ENCODE measurements around the gene CLIC3. TPM values are rescaled to one million over a fixed set of nuclear protein-coding genes. Genes with fewer than 3 reads are reported as not detected.

Gene CLIC3
- total and polyA plus RNA-seq, 2 donors (not counting 1 experiment from before 2014, with no cell fraction given) = 1.1 to 1.9 TPM

DNA sequence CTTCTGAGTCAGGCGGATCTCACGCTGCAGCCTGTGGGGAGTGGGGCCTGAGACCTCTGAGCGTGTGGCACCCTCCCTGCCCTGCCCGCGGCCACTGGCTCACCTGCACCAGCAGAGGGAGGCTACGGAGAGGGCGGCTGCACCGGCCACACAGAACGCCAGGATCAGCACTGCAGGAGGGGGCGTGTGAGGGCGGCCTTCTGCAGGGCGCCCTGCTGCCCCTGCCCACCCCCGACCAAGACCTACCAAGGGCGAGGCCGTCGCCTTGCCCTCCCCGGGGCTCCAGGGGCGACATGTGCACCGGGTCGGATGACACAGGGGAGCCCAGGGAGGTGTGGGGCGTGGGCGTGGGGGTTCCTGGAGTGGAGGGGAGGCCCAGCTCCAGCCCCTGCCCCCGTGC lies 44.2 kb upstream of the CLIC3 start:
- H3K4me3 Mint-ChIP-seq = no peak overlapping the region
- ATAC-seq (ENCODE audit: low read depth) (no peak), DNase-seq (no peak)
- no peak overlapping the region for H3K4me3 ChIP-seq (ENCODE audit: control extremely low read depth in 1 of 5, extremely low read depth in 1 of 5, insufficient read depth in 1 of 5, low read depth in 2 of 5, low read length in 4 of 5)
- H3K36me3 ChIP-seq (replicated peaks in 1 of 2; ENCODE audit: control extremely low read depth in 1 of 2, control insufficient read depth in 1 of 2, extremely low read depth in 1 of 2, insufficient read depth in 2 of 2, low read length in 1 of 2) = no peaks in the 10 kb centered on the region
- ChIA-PET POLR2A (no interaction called here), CTCF (no interaction called here)
- no peak overlapping the region for H3K27ac Mint-ChIP-seq
- H3K79me2 ChIP-seq (ENCODE audit: control insufficient read depth, insufficient read depth, low read length) = no peaks in the 10 kb centered on the region
- no peak overlapping the region for H2AFZ ChIP-seq (ENCODE audit: insufficient read depth, low read depth, low read length, poor library complexity, severe bottlenecking)
- H3K27me3 ChIP-seq (replicated peaks in 1 of 4; ENCODE audit: control extremely low read depth in 1 of 4, control insufficient read depth in 3 of 4, insufficient read depth in 4 of 4, low read length in 3 of 4) = peaks cover 0 to 40% (median 20%) of the 10 kb centered on the region in 4 experiments
- TF ChIP-seq EZH2 (IDR thresholded peaks at IDR 0.05; ENCODE audit: borderline replicate concordance, insufficient read depth, low read depth, low read length, poor library complexity, severe bottlenecking) = no peak
- TF ChIP-seq, protein P1, sequence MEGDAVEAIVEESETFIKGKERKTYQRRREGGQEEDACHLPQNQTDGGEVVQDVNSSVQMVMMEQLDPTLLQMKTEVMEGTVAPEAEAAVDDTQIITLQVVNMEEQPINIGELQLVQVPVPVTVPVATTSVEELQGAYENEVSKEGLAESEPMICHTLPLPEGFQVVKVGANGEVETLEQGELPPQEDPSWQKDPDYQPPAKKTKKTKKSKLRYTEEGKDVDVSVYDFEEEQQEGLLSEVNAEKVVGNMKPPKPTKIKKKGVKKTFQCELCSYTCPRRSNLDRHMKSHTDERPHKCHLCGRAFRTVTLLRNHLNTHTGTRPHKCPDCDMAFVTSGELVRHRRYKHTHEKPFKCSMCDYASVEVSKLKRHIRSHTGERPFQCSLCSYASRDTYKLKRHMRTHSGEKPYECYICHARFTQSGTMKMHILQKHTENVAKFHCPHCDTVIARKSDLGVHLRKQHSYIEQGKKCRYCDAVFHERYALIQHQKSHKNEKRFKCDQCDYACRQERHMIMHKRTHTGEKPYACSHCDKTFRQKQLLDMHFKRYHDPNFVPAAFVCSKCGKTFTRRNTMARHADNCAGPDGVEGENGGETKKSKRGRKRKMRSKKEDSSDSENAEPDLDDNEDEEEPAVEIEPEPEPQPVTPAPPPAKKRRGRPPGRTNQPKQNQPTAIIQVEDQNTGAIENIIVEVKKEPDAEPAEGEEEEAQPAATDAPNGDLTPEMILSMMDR (IDR thresholded peaks at IDR 0.05) = no peak
- H3K9me3 ChIP-seq (ENCODE audit: control extremely low read depth in 1 of 3, control insufficient read depth in 2 of 3, insufficient read depth in 1 of 3, low read length in 2 of 3) = peaks cover 0 to 21% (median 0%) of the 10 kb centered on the region in 3 donors
- no peaks in the 10 kb centered on the region for H4K20me1 ChIP-seq (ENCODE audit: control insufficient read depth, insufficient read depth, low read length, poor library complexity, severe bottlenecking)
- intact Hi-C loops (cut with micrococcal nuclease) = no loop called here
- no peaks in the 10 kb centered on the region for H3K9me3 Mint-ChIP-seq (ENCODE audit: insufficient read depth)
- 92% methylated on average over 23 of the region's 23 CpGs for WGBS (ENCODE audit: insufficient coverage)
- H3K27ac ChIP-seq (ENCODE audit: low read length in 2 of 2) = no peak overlapping the region
- H3K4me1 ChIP-seq (ENCODE audit: control insufficient read depth in 2 of 2, insufficient read depth in 2 of 2, low read length in 2 of 2) = peaks cover 14 to 22% of the 10 kb centered on the region in 2 donors
- peaks cover 6% of the 10 kb centered on the region for H3K4me1 Mint-ChIP-seq
- H3K9ac ChIP-seq (ENCODE audit: low read length) = no peak overlapping the region
- H3K27me3 Mint-ChIP-seq = peaks cover 9% of the 10 kb centered on the region
- no peak overlapping the region for H3K4me2 ChIP-seq (replicated peaks; ENCODE audit: low read depth, low read length, poor library complexity, severe bottlenecking)

DNA sequence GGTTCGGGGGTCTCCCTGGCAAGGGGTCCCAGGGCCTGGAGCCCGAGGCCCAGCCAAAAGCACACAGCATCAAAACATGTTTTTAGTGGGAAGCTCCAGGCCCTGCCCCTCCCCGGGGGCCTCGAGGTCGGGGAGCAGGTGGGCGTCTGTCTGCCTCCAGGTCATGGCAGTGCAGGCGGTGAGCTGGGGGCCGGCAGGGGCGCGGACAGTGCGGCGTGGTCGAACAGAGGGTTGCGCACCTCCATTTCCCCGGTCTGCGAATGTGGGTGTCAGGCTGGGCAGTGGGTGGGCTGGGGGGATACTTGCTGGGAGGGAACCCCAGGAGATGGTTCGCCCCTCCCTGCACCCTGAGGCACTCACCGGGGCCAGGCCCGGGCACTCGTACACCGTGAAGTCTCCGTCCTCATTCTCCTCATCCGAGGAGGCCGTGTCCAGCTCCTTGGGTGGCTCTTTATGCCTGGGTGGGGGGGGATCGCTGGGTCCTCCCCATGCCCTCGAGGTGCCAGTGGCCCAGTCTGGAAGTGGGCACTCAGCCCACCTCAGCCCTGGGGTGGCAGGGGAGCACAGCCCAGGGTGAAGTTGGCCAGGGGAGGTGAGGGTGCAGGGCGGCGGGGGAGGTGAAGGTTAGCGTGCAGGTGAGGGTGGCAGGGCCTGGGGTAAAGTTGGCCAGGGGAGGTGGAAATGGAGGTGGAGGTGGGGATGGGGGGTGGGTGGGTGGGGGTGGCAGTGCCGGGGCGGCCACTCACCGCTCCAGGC lies 43.4 kb upstream of the CLIC3 start:
- intact Hi-C loops (cut with micrococcal nuclease) = no loop called here
- TF ChIP-seq EZH2 (IDR thresholded peaks at IDR 0.05; ENCODE audit: borderline replicate concordance, insufficient read depth, low read depth, low read length, poor library complexity, severe bottlenecking) = no peak
- TF ChIP-seq, protein P1 (IDR thresholded peaks at IDR 0.05) = no peak
- ATAC-seq (ENCODE audit: low read depth) = no peak
- Mint-ChIP-seq H3K4me1 (peaks cover 8% of the 10 kb centered on the region), H3K27me3 (peaks cover 6% of the 10 kb centered on the region), H3K9me3 (ENCODE audit: insufficient read depth) (no peaks in the 10 kb centered on the region), H3K4me3 (no peak overlapping the region), H3K27ac (no peak overlapping the region)
- peaks cover 0 to 33% (median 16%) of the 10 kb centered on the region in 4 experiments for H3K27me3 ChIP-seq (replicated peaks in 1 of 4; ENCODE audit: control extremely low read depth in 1 of 4, control insufficient read depth in 3 of 4, insufficient read depth in 4 of 4, low read length in 3 of 4)
- CTCF ChIA-PET = interaction anchor here (1.3 kb wide), 1 partner anchor 11 kb away, joined by 5 read pairs; no protein-coding TSS in a partner anchor
- peaks cover 0 to 21% (median 0%) of the 10 kb centered on the region in 3 donors for H3K9me3 ChIP-seq (ENCODE audit: control extremely low read depth in 1 of 3, control insufficient read depth in 2 of 3, insufficient read depth in 1 of 3, low read length in 2 of 3)
- H3K4me2 ChIP-seq (replicated peaks; ENCODE audit: low read depth, low read length, poor library complexity, severe bottlenecking) = no peak overlapping the region
- DNase-seq = no peak
- H2AFZ ChIP-seq (ENCODE audit: insufficient read depth, low read depth, low read length, poor library complexity, severe bottlenecking) = no peak overlapping the region
- H3K9ac ChIP-seq (ENCODE audit: low read length) = no peak overlapping the region
- POLR2A ChIA-PET = interaction anchor here (0.6 kb wide), 1 partner anchor 228 kb away, joined by 11 read pairs; no protein-coding TSS in a partner anchor
- no peaks in the 10 kb centered on the region for H3K79me2 ChIP-seq (ENCODE audit: control insufficient read depth, insufficient read depth, low read length)
- H3K36me3 ChIP-seq (replicated peaks in 1 of 2; ENCODE audit: control extremely low read depth in 1 of 2, control insufficient read depth in 1 of 2, extremely low read depth in 1 of 2, insufficient read depth in 2 of 2, low read length in 1 of 2) = no peaks in the 10 kb centered on the region
- H3K27ac ChIP-seq (ENCODE audit: low read length in 2 of 2) = no peak overlapping the region
- no peak overlapping the region for H3K4me3 ChIP-seq (ENCODE audit: control extremely low read depth in 1 of 5, extremely low read depth in 1 of 5, insufficient read depth in 1 of 5, low read depth in 2 of 5, low read length in 4 of 5)
- H4K20me1 ChIP-seq (ENCODE audit: control insufficient read depth, insufficient read depth, low read length, poor library complexity, severe bottlenecking) = no peaks in the 10 kb centered on the region
- 90% methylated on average over 25 of the region's 32 CpGs for WGBS (ENCODE audit: insufficient coverage)
- peaks cover 15 to 19% of the 10 kb centered on the region in 2 donors for H3K4me1 ChIP-seq (ENCODE audit: control insufficient read depth in 2 of 2, insufficient read depth in 2 of 2, low read length in 2 of 2)

Measured in B cell (primary cell).